ENCODE measurements around the gene SYT11.

Gene SYT11

GRCh38 chr1:155929057-155929456, 69.7 kb downstream of the SYT11 start:
- TF ChIP-seq REST (IDR thresholded peaks at IDR 0.05; ENCODE audit: low read depth) (no peak), EGR1 (IDR thresholded peaks at IDR 0.05) (no peak), FOXM1 (IDR thresholded peaks at IDR 0.05; ENCODE audit: borderline replicate concordance, low read depth) (no peak), YY1 (IDR thresholded peaks at IDR 0.05; ENCODE audit: low read depth) (no peak), TEAD4 (IDR thresholded peaks at IDR 0.05) (no peak), CREB1 (IDR thresholded peaks at IDR 0.05; ENCODE audit: low read depth) (no peak), NFIC (IDR thresholded peaks at IDR 0.05) (no peak), USF1 (IDR thresholded peaks at IDR 0.05) (no peak), CEBPB (IDR thresholded peaks at IDR 0.05) (no peak), TCF12 (IDR thresholded peaks at IDR 0.05; ENCODE audit: low read depth) (no peak), MAX (IDR thresholded peaks at IDR 0.05) (no peak), ZBTB7A (IDR thresholded peaks at IDR 0.05; ENCODE audit: low read depth) (no peak), EP300 (IDR thresholded peaks at IDR 0.05; ENCODE audit: borderline replicate concordance) (no peak), TAF1 (IDR thresholded peaks at IDR 0.05; ENCODE audit: low read depth) (no peak), RAD21 (IDR thresholded peaks at IDR 0.05; ENCODE audit: low read depth) (no peak)

GRCh38 chr1:155931332-155932038, 72.1 kb downstream of the SYT11 start:
- no peak for TF ChIP-seq RAD21 (IDR thresholded peaks at IDR 0.05; ENCODE audit: low read depth)
- TF ChIP-seq EGR1 (IDR thresholded peaks at IDR 0.05) = no peak
- no peak for TF ChIP-seq EP300 (IDR thresholded peaks at IDR 0.05; ENCODE audit: borderline replicate concordance)
- no peak for TF ChIP-seq REST (IDR thresholded peaks at IDR 0.05; ENCODE audit: low read depth)
- no peak for TF ChIP-seq FOXM1 (IDR thresholded peaks at IDR 0.05; ENCODE audit: borderline replicate concordance, low read depth)
- no peak for TF ChIP-seq TEAD4 (IDR thresholded peaks at IDR 0.05)
- TF ChIP-seq ZBTB7A (IDR thresholded peaks at IDR 0.05; ENCODE audit: low read depth) = no peak
- no peak for TF ChIP-seq NFIC (IDR thresholded peaks at IDR 0.05)
- no peak for TF ChIP-seq CREB1 (IDR thresholded peaks at IDR 0.05; ENCODE audit: low read depth)
- TF ChIP-seq YY1 (IDR thresholded peaks at IDR 0.05; ENCODE audit: low read depth) = no peak
- TF ChIP-seq MAX (IDR thresholded peaks at IDR 0.05) = no peak
- no peak for TF ChIP-seq USF1 (IDR thresholded peaks at IDR 0.05)

- no peak for TF ChIP-seq USF1 (IDR thresholded peaks at IDR 0.05)
- TF ChIP-seq TEAD4 (IDR thresholded peaks at IDR 0.05) = no peak
- TF ChIP-seq CEBPB (IDR thresholded peaks at IDR 0.05) = no peak
- no peak for TF ChIP-seq FOXM1 (IDR thresholded peaks at IDR 0.05; ENCODE audit: borderline replicate concordance, low read depth)
- no peak for TF ChIP-seq RAD21 (IDR thresholded peaks at IDR 0.05; ENCODE audit: low read depth)
- TF ChIP-seq EGR1 (IDR thresholded peaks at IDR 0.05) = no peak
Observed at GRCh38 chr1:155932081-155932480, 72.7 kb downstream of the SYT11 start.

GRCh38 chr1:155932487-155932886, 73.1 kb downstream of the SYT11 start:
- TF ChIP-seq FOXM1 (IDR thresholded peaks at IDR 0.05; ENCODE audit: borderline replicate concordance, low read depth) (no peak), EGR1 (IDR thresholded peaks at IDR 0.05) (no peak), RAD21 (IDR thresholded peaks at IDR 0.05; ENCODE audit: low read depth) (no peak), NFIC (IDR thresholded peaks at IDR 0.05) (no peak), ZBTB7A (IDR thresholded peaks at IDR 0.05; ENCODE audit: low read depth) (no peak), TAF1 (IDR thresholded peaks at IDR 0.05; ENCODE audit: low read depth) (no peak), CEBPB (IDR thresholded peaks at IDR 0.05) (no peak)

GRCh38 chr1:155933591-155934096, 74.3 kb downstream of the SYT11 start:
- TF ChIP-seq MAX (IDR thresholded peaks at IDR 0.05) (no peak), YY1 (IDR thresholded peaks at IDR 0.05; ENCODE audit: low read depth) (no peak), CREB1 (IDR thresholded peaks at IDR 0.05; ENCODE audit: low read depth) (no peak), FOXM1 (IDR thresholded peaks at IDR 0.05; ENCODE audit: borderline replicate concordance, low read depth) (no peak), RAD21 (IDR thresholded peaks at IDR 0.05; ENCODE audit: low read depth) (no peak), CEBPB (IDR thresholded peaks at IDR 0.05) (no peak), TAF1 (IDR thresholded peaks at IDR 0.05; ENCODE audit: low read depth) (no peak), NFIC (IDR thresholded peaks at IDR 0.05) (no peak), REST (IDR thresholded peaks at IDR 0.05; ENCODE audit: low read depth) (no peak), TEAD4 (IDR thresholded peaks at IDR 0.05) (no peak), ZBTB7A (IDR thresholded peaks at IDR 0.05; ENCODE audit: low read depth) (no peak), EGR1 (IDR thresholded peaks at IDR 0.05) (no peak), TCF12 (IDR thresholded peaks at IDR 0.05; ENCODE audit: low read depth) (no peak), USF1 (IDR thresholded peaks at IDR 0.05) (no peak), EP300 (IDR thresholded peaks at IDR 0.05; ENCODE audit: borderline replicate concordance) (no peak)
